ENCODE measurements around the gene WDR36. TPM values are rescaled to one million over a fixed set of nuclear protein-coding genes. Genes with fewer than 3 reads are reported as not detected.

The WDR36 gene
- total RNA-seq, 1 donor from 2014 or later: 20.8 TPM

- Mint-ChIP-seq H3K4me1 (ENCODE audit: low read depth, unreplicated experiment) (peaks cover 26% of the 10 kb centered on the region), H3K9me3 (ENCODE audit: unreplicated experiment) (peaks cover 3% of the 10 kb centered on the region), H3K4me3 (ENCODE audit: unreplicated experiment) (no peak overlapping the region), H3K36me3 (ENCODE audit: unreplicated experiment) (no peaks in the 10 kb centered on the region), H3K27ac (ENCODE audit: unreplicated experiment) (no peak overlapping the region), H3K27me3 (ENCODE audit: unreplicated experiment) (peaks cover 7% of the 10 kb centered on the region)
- TF ChIP-seq, protein P1, sequence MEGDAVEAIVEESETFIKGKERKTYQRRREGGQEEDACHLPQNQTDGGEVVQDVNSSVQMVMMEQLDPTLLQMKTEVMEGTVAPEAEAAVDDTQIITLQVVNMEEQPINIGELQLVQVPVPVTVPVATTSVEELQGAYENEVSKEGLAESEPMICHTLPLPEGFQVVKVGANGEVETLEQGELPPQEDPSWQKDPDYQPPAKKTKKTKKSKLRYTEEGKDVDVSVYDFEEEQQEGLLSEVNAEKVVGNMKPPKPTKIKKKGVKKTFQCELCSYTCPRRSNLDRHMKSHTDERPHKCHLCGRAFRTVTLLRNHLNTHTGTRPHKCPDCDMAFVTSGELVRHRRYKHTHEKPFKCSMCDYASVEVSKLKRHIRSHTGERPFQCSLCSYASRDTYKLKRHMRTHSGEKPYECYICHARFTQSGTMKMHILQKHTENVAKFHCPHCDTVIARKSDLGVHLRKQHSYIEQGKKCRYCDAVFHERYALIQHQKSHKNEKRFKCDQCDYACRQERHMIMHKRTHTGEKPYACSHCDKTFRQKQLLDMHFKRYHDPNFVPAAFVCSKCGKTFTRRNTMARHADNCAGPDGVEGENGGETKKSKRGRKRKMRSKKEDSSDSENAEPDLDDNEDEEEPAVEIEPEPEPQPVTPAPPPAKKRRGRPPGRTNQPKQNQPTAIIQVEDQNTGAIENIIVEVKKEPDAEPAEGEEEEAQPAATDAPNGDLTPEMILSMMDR (IDR thresholded peaks at IDR 0.05; ENCODE audit: partially characterized antibody, unreplicated experiment): no peak
- no peak for DNase-seq
These were observed 40.7 kb downstream of the WDR36 start for GRCh38 chr5:111132731-111133435.

DNA sequence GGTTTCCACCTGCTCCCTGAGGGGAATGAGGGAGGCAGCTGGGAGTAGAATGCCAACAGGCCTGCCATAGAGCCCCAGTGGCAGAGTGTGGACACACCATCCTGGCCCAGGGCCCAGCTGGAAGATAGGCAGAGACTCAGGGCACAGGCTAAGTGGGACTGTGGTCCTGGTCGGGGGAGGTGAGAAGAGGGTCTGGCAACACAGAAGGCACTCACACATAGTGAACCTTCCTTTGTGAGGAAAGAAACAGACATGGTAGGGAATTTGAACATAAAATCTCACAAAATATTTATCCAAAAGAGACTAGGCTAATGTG lies 41.2 kb downstream of the WDR36 start:
- Mint-ChIP-seq H3K9me3 (ENCODE audit: unreplicated experiment) (peaks cover 3% of the 10 kb centered on the region), H3K36me3 (ENCODE audit: unreplicated experiment) (no peaks in the 10 kb centered on the region), H3K27me3 (ENCODE audit: unreplicated experiment) (peaks cover 7% of the 10 kb centered on the region), H3K4me1 (ENCODE audit: low read depth, unreplicated experiment) (peaks cover 26% of the 10 kb centered on the region), H3K27ac (ENCODE audit: unreplicated experiment) (no peak overlapping the region), H3K4me3 (ENCODE audit: unreplicated experiment) (no peak overlapping the region)
- TF ChIP-seq, protein P1 (IDR thresholded peaks at IDR 0.05; ENCODE audit: partially characterized antibody, unreplicated experiment): no peak
- no peak for DNase-seq

GRCh38 chr5:111134087-111134486 lies 41.9 kb downstream of the WDR36 start:
- Mint-ChIP-seq H3K4me3 (ENCODE audit: unreplicated experiment) (no peak overlapping the region), H3K27me3 (ENCODE audit: unreplicated experiment) (peaks cover 5% of the 10 kb centered on the region), H3K36me3 (ENCODE audit: unreplicated experiment) (no peaks in the 10 kb centered on the region), H3K9me3 (ENCODE audit: unreplicated experiment) (peaks cover 3% of the 10 kb centered on the region), H3K27ac (ENCODE audit: unreplicated experiment) (no peak overlapping the region), H3K4me1 (ENCODE audit: low read depth, unreplicated experiment) (peaks cover 22% of the 10 kb centered on the region)
- TF ChIP-seq, protein P1 (IDR thresholded peaks at IDR 0.05; ENCODE audit: partially characterized antibody, unreplicated experiment): no peak
- DNase-seq: no peak

DNA sequence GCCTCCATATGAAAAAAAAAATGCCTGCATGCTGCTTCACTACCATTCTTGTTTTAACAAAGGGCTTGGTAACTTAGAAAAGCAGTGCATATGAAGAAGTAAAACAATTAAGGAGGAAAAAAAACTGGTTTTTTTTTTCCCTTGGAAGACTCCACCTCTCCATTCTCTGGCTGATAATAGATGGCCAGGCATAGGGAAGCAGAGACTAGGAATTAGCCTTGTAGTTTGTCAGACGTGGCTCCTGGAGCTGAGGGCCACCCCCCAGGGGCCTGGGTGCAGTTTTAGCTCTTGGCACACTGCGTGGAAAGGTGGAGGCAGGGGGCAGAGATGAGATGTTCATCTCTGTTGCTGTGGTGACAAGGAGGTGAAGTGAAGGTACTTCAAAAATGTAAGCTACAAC lies 42.7 kb downstream of the WDR36 start:
- DNase-seq: no peak
- Mint-ChIP-seq H3K27ac (ENCODE audit: unreplicated experiment) (no peak overlapping the region), H3K36me3 (ENCODE audit: unreplicated experiment) (no peaks in the 10 kb centered on the region), H3K9me3 (ENCODE audit: unreplicated experiment) (peaks cover 3% of the 10 kb centered on the region), H3K4me3 (ENCODE audit: unreplicated experiment) (no peak overlapping the region), H3K27me3 (ENCODE audit: unreplicated experiment) (peaks cover 4% of the 10 kb centered on the region), H3K4me1 (ENCODE audit: low read depth, unreplicated experiment) (peaks cover 15% of the 10 kb centered on the region)
- TF ChIP-seq, protein P1 (IDR thresholded peaks at IDR 0.05; ENCODE audit: partially characterized antibody, unreplicated experiment): no peak

DNA sequence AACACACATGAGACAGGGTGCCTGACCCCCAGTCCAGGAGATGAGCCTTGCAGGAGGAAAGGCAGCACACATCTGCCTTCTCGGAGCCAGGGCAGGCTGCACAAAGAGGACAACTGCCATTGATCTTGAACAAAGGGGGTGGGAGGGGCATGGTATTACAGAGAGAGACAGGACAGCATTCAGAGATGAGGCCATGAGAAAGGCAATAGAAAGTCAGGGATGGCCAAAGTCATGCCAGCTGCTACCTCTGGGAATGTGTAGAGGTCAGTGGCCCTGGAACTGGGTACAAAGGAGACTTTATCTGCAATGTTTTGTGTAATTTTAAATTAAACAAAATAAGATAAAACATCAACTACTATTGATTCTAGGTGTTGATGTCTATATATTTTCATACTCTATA lies 43.2 kb downstream of the WDR36 start:
- no peak for DNase-seq
- TF ChIP-seq, protein P1 (IDR thresholded peaks at IDR 0.05; ENCODE audit: partially characterized antibody, unreplicated experiment): no peak
- H3K36me3 Mint-ChIP-seq (ENCODE audit: unreplicated experiment): no peaks in the 10 kb centered on the region
- peaks cover 4% of the 10 kb centered on the region for H3K27me3 Mint-ChIP-seq (ENCODE audit: unreplicated experiment)
- peaks cover 3% of the 10 kb centered on the region for H3K9me3 Mint-ChIP-seq (ENCODE audit: unreplicated experiment)
- H3K27ac Mint-ChIP-seq (ENCODE audit: unreplicated experiment): no peak overlapping the region
- H3K4me3 Mint-ChIP-seq (ENCODE audit: unreplicated experiment): no peak overlapping the region
- H3K4me1 Mint-ChIP-seq (ENCODE audit: low read depth, unreplicated experiment): peaks cover 12% of the 10 kb centered on the region
